ENCODE measurements around the gene PIAS1. TPM values are rescaled to one million over a fixed set of nuclear protein-coding genes. Genes with fewer than 3 reads are reported as not detected.

Gene PIAS1
- total and polyA plus RNA-seq, 9 of the 15 experiments (the other 6 are each of a cell fraction or from before 2014, with no cell fraction given) = 18.0 to 59.1 (median 28.5) TPM

- in situ Hi-C loops (cut with MboI) (no loop called here), intact Hi-C loops (cut with micrococcal nuclease) (no loop called here)
- no peaks in the 10 kb centered on the region; the same call in 1 of the 2 replicates for H3K9me3 ChIP-seq (replicated peaks; ENCODE audit: control insufficient read depth, insufficient read depth, low read depth, low read length)
- H4K20me1 ChIP-seq (replicated peaks; ENCODE audit: control insufficient read depth, insufficient read depth, low read length) = no peaks in the 10 kb centered on the region
- ATAC-seq (no peak), FAIRE-seq (no peak), DNase-seq (ENCODE audit: extremely low read depth in 1 of 4, low spot score in 3 of 4) (no peak)
- H3K27me3 ChIP-seq (ENCODE audit: control insufficient read depth in 2 of 2, insufficient read depth in 2 of 2, low read length in 2 of 2) = peaks cover 0 to 10% of the 10 kb centered on the region in 2 experiments; a peak in 3 of 5 replicates
- WGBS (ENCODE audit: insufficient coverage, low coverage, missing lambda C conversion rate) = 8% methylated on average over 2 of the region's 2 CpGs
- ChIA-PET CTCF (ENCODE audit: low intra/inter-chr PET ratio) (no interaction called here), POLR2A (interaction anchor here (0.6 to 1.7 kb wide), 3 partner anchors 20 to 909 kb away, joined by 3 to 6 read pairs (median 4); partner anchors contain the start of gene PIAS1)
- no peak overlapping the region for H3K4me2 ChIP-seq (ENCODE audit: insufficient read depth, low read length)
- no peaks in the 10 kb centered on the region for H3K9me1 ChIP-seq (ENCODE audit: control insufficient read depth, insufficient read depth, low read length)
- H3K36me3 ChIP-seq (ENCODE audit: control insufficient read depth, insufficient read depth, low read length) = no peaks in the 10 kb centered on the region
- TF ChIP-seq MAFG (tag; conservative IDR thresholded peaks at IDR 0.05) (peak; percentile 67), MAFF (IDR thresholded peaks at IDR 0.05; ENCODE audit: low read length) (peak; percentile 61; the same call in 1 of the 2 replicates), ZNF316 (IDR thresholded peaks at IDR 0.05) (peak; percentile 80), CSDE1 (IDR thresholded peaks at IDR 0.05) (no peak), MAFK (IDR thresholded peaks at IDR 0.05; ENCODE audit: low read length) (peak; percentile 61; the same call in 1 of the 2 replicates), C11orf30 (IDR thresholded peaks at IDR 0.05; ENCODE audit: low read depth) (peak; percentile 73)
- no peak overlapping the region; the same call in 1 of the 2 replicates for H2AFZ ChIP-seq (ENCODE audit: low read depth, low read length)
- no peak overlapping the region for H3K27ac ChIP-seq (ENCODE audit: extremely low read depth, low read depth, low read length)
- no peak overlapping the region for H3K4me3 ChIP-seq
- BruUV-seq (replicated peaks) = no TSS peak
- no peaks in the 10 kb centered on the region for H3K79me2 ChIP-seq (ENCODE audit: control insufficient read depth, insufficient read depth, low read length)
- H3K4me1 ChIP-seq (replicated peaks in 1 of 2; ENCODE audit: control insufficient read depth in 2 of 2, insufficient read depth in 2 of 2, low read length in 2 of 2) = no peaks in the 10 kb centered on the region; a peak in 1 of 5 replicates
- H3K9ac ChIP-seq (ENCODE audit: insufficient read depth in 1 of 2, low read depth in 2 of 2, low read length in 2 of 2) = no peak overlapping the region
Observed at GRCh38 chr15:68031404-68031803, 22.7 kb upstream of the PIAS1 start.

GRCh38 chr15:68032672-68033071 is 21.4 kb upstream of the PIAS1 start:
- no peak for ATAC-seq
- CTCF ChIA-PET (ENCODE audit: low intra/inter-chr PET ratio) = no interaction called here
- no TSS peak for BruUV-seq (replicated peaks)
- TF ChIP-seq XRCC5 (IDR thresholded peaks at IDR 0.05; ENCODE audit: low read depth, low read length) = no peak
- no peak for TF ChIP-seq ARID3A (IDR thresholded peaks at IDR 0.05; ENCODE audit: borderline replicate concordance, low read depth, low read length)
- no peak for TF ChIP-seq MAFG (tag; conservative IDR thresholded peaks at IDR 0.05)
- TF ChIP-seq TRIM24 (IDR thresholded peaks at IDR 0.05) = no peak
- no peak for TF ChIP-seq PPARD (CRISPR knock-in tag; IDR thresholded peaks at IDR 0.05)
- no peak for TF ChIP-seq SMC3 (conservative IDR thresholded peaks at IDR 0.05; ENCODE audit: insufficient read depth, low read depth, low read length)
- no peak for TF ChIP-seq ZNF280A (IDR thresholded peaks at IDR 0.05; ENCODE audit: low read depth, partially characterized antibody)

More at GRCh38 chr15:68032672-68033071, 21.4 kb upstream of the PIAS1 start:
- no peaks in the 10 kb centered on the region for H3K9me1 ChIP-seq (ENCODE audit: control insufficient read depth, insufficient read depth, low read length)
- no peak overlapping the region for H3K27ac ChIP-seq (ENCODE audit: extremely low read depth, low read depth, low read length)
- no peak overlapping the region for H3K4me3 ChIP-seq
- in situ Hi-C loops (cut with MboI) (no loop called here), intact Hi-C loops (cut with micrococcal nuclease) (no loop called here)
- H3K4me1 ChIP-seq (replicated peaks in 1 of 2; ENCODE audit: control insufficient read depth in 2 of 2, insufficient read depth in 2 of 2, low read length in 2 of 2) = no peaks in the 10 kb centered on the region
- H3K9me3 ChIP-seq (replicated peaks; ENCODE audit: control insufficient read depth, insufficient read depth, low read depth, low read length) = no peaks in the 10 kb centered on the region; the same call in 1 of the 2 replicates
- no peak for FAIRE-seq
- H2AFZ ChIP-seq (ENCODE audit: low read depth, low read length) = no peak overlapping the region
- no peaks in the 10 kb centered on the region for H4K20me1 ChIP-seq (replicated peaks; ENCODE audit: control insufficient read depth, insufficient read depth, low read length)
- H3K27me3 ChIP-seq (ENCODE audit: control insufficient read depth in 2 of 2, insufficient read depth in 2 of 2, low read length in 2 of 2) = peaks cover 0 to 5% of the 10 kb centered on the region in 2 experiments; a peak in 2 of 5 replicates
- DNase-seq (ENCODE audit: extremely low read depth in 1 of 4, low spot score in 3 of 4) = no peak
- H3K36me3 ChIP-seq (ENCODE audit: control insufficient read depth, insufficient read depth, low read length) = no peaks in the 10 kb centered on the region
- H3K4me2 ChIP-seq (ENCODE audit: insufficient read depth, low read length) = no peak overlapping the region
- H3K9ac ChIP-seq (ENCODE audit: insufficient read depth in 1 of 2, low read depth in 2 of 2, low read length in 2 of 2) = no peak overlapping the region
- WGBS (ENCODE audit: insufficient coverage, low coverage, missing lambda C conversion rate) = 0% methylated on average over 1 of the region's 1 CpG
- H3K79me2 ChIP-seq (ENCODE audit: control insufficient read depth, insufficient read depth, low read length) = no peaks in the 10 kb centered on the region
- POLR2A ChIA-PET = no interaction called here

Data from K562 (cell line).